MM.1S (cell line): Measurements from ENCODE around the gene TSHZ2.

Experiments used
- CTCF ChIP-seq: fragments of 300-600 bp; sonication (generic); IDR thresholded peaks from 2 replicates; pipeline ENCODE4 v1.5.1; 2016; ENCODE audit warnings: antibody characterized with exemption, low read length, mixed read lengths
- EZH2phosphoT487 ChIP-seq: fragments of 300-600 bp; sonication (generic); IDR thresholded peaks from 2 replicates; pipeline ENCODE4 v1.6.1; 2018; ENCODE audit warnings: antibody characterized with exemption, low read length

DNA sequence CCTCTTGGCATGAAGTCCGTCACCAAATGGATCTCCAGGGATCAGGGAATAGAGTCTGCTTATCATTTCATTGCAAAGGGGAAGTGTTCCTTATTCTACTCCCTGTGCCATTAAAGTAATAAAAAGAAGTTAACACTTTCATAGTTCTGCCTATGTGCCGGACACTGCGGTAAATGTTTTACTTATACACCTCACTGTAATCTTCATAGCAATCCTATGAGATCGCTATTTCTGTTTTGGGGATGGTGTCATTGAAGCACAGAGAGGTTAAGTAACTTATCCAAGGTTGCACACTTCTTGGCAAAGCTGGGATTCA is 177.7 kb downstream of the TSHZ2 start:
- no peak for TF ChIP-seq CTCF
- no peak for TF ChIP-seq EZH2phosphoT487
